ENCODE measurements around the gene MT1G.

MT1G gene

GRCh38 chr16:56688762-56689161 lies 20.9 kb upstream of the MT1G start (continued):
- TF ChIP-seq ZNF513 (tag by site-specific recombination; IDR thresholded peaks at IDR 0.05) = no peak
- no peak for TF ChIP-seq ZNF214 (tag by site-specific recombination; IDR thresholded peaks at IDR 0.05; ENCODE audit: borderline replicate concordance)
- no peak for TF ChIP-seq ZNF548 (tag by site-specific recombination; IDR thresholded peaks at IDR 0.05)
- no peak for TF ChIP-seq ZNF311 (tag by site-specific recombination; IDR thresholded peaks at IDR 0.05; ENCODE audit: borderline replicate concordance)

- no peaks in the 10 kb centered on the region for H3K36me3 ChIP-seq (ENCODE audit: control insufficient read depth in 2 of 2, insufficient read depth in 1 of 2, low read length in 2 of 2)
- H3K9me3 ChIP-seq (ENCODE audit: control insufficient read depth, insufficient read depth, low read depth, low read length) = no peaks in the 10 kb centered on the region
- H3K4me3 ChIP-seq (ENCODE audit: low read depth, low read length) = no peak overlapping the region
- peaks cover 3% of the 10 kb centered on the region for H3K4me1 ChIP-seq (ENCODE audit: control insufficient read depth, insufficient read depth, low read length)
- POLR2A ChIA-PET = no interaction called here
- peak; percentile 96 for TF ChIP-seq ZNF133 (tag by site-specific recombination; IDR thresholded peaks at IDR 0.05)
- TF ChIP-seq SETDB1 (IDR thresholded peaks at IDR 0.05; ENCODE audit: insufficient read length, low read length) = peak; percentile 18
- TF ChIP-seq ZNF174 (tag by site-specific recombination; IDR thresholded peaks at IDR 0.05) = no peak
- no peak for TF ChIP-seq ZNF37A (tag by site-specific recombination; IDR thresholded peaks at IDR 0.05)
- no peak overlapping the region for H3K27ac ChIP-seq (ENCODE audit: extremely low read depth, low read depth, low read length)
- CTCF ChIA-PET = interaction anchor here (0.9 kb wide), 1 partner anchor 15 kb away, joined by 3 read pairs; no protein-coding TSS in a partner anchor
Measured at GRCh38 chr16:56686758-56687157, 18.9 kb upstream of the MT1G start.

- Histone ChIP-seq H3K4me1 (ENCODE audit: control insufficient read depth, insufficient read depth, low read length) (peaks cover 3% of the 10 kb centered on the region), H3K27ac (ENCODE audit: extremely low read depth, low read depth, low read length) (no peak overlapping the region), H3K9me3 (ENCODE audit: control insufficient read depth, insufficient read depth, low read depth, low read length) (no peaks in the 10 kb centered on the region), H3K4me3 (ENCODE audit: low read depth, low read length) (no peak overlapping the region), H3K36me3 (ENCODE audit: control insufficient read depth in 2 of 2, insufficient read depth in 1 of 2, low read length in 2 of 2) (no peaks in the 10 kb centered on the region)
- CTCF ChIA-PET = interaction anchor here (1.3 to 2.7 kb wide), 2 partner anchors 11 to 16 kb away, joined by 6 to 12 read pairs; no protein-coding TSS in a partner anchor
- POLR2A ChIA-PET = no interaction called here
- no peak for TF ChIP-seq ZNF248 (tag by site-specific recombination; IDR thresholded peaks at IDR 0.05)
- TF ChIP-seq ZNF133 (tag by site-specific recombination; IDR thresholded peaks at IDR 0.05) = no peak
- no peak for TF ChIP-seq ZSCAN4 (tag by site-specific recombination; IDR thresholded peaks at IDR 0.05)
- no peak for TF ChIP-seq PRDM10 (tag by site-specific recombination; IDR thresholded peaks at IDR 0.05)
- no peak for TF ChIP-seq ZSCAN18 (tag by site-specific recombination; IDR thresholded peaks at IDR 0.05)
- no peak for TF ChIP-seq ZBTB20 (tag by site-specific recombination; IDR thresholded peaks at IDR 0.05)
- no peak for TF ChIP-seq ZBTB49 (tag by site-specific recombination; IDR thresholded peaks at IDR 0.05; ENCODE audit: low read depth)
- no peak for TF ChIP-seq ZNF701 (tag by site-specific recombination; IDR thresholded peaks at IDR 0.05)
- TF ChIP-seq ZBTB10 (tag by site-specific recombination; IDR thresholded peaks at IDR 0.05) = no peak
- no peak for TF ChIP-seq ZNF843 (tag by site-specific recombination; IDR thresholded peaks at IDR 0.05)
- TF ChIP-seq ZNF623 (tag by site-specific recombination; IDR thresholded peaks at IDR 0.05) = no peak
- TF ChIP-seq TRIM28 (IDR thresholded peaks at IDR 0.05; ENCODE audit: borderline replicate concordance, low read length) = no peak
Measured at GRCh38 chr16:56684926-56685590, 17.2 kb upstream of the MT1G start.
